ENCODE results near the gene EEF1G.

DNA sequence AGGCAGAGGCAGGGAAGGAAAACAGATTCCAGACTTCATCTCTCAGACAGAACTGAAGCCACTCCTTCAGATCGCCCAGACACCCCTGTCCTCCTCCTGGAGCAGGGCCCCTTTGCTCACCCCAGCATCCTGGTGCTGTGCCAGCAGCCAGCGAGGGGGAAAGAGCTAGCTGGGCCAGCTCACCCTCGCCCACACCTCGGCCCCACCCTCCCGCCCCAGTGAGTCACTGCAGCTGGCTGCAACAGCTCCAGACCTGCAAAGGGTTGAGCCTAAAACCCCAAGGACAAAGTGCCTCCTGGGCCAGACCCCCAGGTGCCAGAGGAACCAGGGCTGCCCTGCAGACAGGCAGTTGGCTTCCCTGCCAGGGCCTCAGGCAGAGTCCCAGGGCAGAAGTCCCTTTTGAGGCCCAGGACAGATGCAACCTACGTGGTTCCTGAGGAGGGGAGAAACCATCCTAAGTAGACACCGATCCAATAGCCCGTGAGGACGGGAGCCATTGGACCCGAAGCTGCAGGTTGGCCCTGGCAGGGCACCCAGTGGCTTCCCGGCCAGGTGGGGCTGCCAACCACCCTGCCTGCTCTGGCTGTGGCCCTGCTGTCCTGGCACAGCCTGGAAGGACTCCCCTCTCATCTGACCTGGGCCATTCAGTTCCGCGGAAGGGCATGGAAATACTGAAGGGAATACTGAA is 34.3 kb downstream of the EEF1G start:
- TF ChIP-seq, protein P1, sequence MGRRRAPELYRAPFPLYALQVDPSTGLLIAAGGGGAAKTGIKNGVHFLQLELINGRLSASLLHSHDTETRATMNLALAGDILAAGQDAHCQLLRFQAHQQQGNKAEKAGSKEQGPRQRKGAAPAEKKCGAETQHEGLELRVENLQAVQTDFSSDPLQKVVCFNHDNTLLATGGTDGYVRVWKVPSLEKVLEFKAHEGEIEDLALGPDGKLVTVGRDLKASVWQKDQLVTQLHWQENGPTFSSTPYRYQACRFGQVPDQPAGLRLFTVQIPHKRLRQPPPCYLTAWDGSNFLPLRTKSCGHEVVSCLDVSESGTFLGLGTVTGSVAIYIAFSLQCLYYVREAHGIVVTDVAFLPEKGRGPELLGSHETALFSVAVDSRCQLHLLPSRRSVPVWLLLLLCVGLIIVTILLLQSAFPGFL (CRISPR knock-in tag; IDR thresholded peaks at IDR 0.05) = no peak
- TF ChIP-seq, protein P2, sequence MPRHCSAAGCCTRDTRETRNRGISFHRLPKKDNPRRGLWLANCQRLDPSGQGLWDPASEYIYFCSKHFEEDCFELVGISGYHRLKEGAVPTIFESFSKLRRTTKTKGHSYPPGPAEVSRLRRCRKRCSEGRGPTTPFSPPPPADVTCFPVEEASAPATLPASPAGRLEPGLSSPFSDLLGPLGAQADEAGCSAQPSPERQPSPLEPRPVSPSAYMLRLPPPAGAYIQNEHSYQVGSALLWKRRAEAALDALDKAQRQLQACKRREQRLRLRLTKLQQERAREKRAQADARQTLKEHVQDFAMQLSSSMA (CRISPR knock-in tag; IDR thresholded peaks at IDR 0.05) = no peak
- TF ChIP-seq, protein P3, sequence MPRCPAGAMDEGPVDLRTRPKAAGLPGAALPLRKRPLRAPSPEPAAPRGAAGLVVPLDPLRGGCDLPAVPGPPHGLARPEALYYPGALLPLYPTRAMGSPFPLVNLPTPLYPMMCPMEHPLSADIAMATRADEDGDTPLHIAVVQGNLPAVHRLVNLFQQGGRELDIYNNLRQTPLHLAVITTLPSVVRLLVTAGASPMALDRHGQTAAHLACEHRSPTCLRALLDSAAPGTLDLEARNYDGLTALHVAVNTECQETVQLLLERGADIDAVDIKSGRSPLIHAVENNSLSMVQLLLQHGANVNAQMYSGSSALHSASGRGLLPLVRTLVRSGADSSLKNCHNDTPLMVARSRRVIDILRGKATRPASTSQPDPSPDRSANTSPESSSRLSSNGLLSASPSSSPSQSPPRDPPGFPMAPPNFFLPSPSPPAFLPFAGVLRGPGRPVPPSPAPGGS (CRISPR knock-in tag; IDR thresholded peaks at IDR 0.05) = no peak
- no peak for TF ChIP-seq IRF2 (CRISPR knock-in tag; IDR thresholded peaks at IDR 0.05)
- TF ChIP-seq, protein P4, sequence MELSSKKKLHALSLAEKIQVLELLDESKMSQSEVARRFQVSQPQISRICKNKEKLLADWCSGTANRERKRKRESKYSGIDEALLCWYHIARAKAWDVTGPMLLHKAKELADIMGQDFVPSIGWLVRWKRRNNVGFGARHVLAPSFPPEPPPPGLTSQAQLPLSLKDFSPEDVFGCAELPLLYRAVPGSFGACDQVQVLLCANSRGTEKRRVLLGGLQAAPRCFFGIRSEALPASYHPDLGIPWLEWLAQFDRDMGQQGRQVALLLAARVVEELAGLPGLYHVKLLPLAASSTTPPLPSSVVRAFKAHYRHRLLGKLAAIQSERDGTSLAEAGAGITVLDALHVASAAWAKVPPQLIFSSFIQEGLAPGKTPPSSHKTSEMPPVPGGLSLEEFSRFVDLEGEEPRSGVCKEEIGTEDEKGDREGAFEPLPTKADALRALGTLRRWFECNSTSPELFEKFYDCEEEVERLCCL (CRISPR knock-in tag; IDR thresholded peaks at IDR 0.05; ENCODE audit: borderline replicate concordance) = no peak
- TF ChIP-seq ZBTB21 (CRISPR knock-in tag; IDR thresholded peaks at IDR 0.05) = no peak
- no peak for TF ChIP-seq ZSCAN21 (CRISPR knock-in tag; IDR thresholded peaks at IDR 0.05; ENCODE audit: borderline replicate concordance)
- TF ChIP-seq, protein P5, sequence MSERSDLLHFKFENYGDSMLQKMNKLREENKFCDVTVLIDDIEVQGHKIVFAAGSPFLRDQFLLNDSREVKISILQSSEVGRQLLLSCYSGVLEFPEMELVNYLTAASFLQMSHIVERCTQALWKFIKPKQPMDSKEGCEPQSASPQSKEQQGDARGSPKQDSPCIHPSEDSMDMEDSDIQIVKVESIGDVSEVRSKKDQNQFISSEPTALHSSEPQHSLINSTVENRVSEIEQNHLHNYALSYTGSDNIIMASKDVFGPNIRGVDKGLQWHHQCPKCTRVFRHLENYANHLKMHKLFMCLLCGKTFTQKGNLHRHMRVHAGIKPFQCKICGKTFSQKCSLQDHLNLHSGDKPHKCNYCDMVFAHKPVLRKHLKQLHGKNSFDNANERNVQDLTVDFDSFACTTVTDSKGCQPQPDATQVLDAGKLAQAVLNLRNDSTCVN (CRISPR knock-in tag; IDR thresholded peaks at IDR 0.05; ENCODE audit: borderline replicate concordance) = no peak
- TF ChIP-seq PCBP2 (optimal IDR thresholded peaks at IDR 0.05; ENCODE audit: low read depth, low read length, poor library complexity, severe bottlenecking) = no peak
- TF ChIP-seq, protein P6, sequence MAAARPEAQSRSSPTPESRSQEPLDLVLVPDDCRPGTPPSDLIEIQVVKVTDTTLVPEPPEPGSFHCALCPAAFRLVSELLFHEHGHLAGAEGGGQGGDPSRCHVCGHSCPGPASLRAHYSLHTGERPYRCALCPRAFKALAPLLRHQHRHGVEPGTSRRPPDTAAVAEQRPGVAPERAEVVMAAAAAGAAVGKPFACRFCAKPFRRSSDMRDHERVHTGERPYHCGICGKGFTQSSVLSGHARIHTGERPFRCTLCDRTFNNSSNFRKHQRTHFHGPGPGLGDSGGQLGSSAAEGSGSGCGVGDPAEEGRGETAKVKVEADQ (CRISPR knock-in tag; IDR thresholded peaks at IDR 0.05; ENCODE audit: borderline replicate concordance) = no peak
- TF ChIP-seq, protein P7, sequence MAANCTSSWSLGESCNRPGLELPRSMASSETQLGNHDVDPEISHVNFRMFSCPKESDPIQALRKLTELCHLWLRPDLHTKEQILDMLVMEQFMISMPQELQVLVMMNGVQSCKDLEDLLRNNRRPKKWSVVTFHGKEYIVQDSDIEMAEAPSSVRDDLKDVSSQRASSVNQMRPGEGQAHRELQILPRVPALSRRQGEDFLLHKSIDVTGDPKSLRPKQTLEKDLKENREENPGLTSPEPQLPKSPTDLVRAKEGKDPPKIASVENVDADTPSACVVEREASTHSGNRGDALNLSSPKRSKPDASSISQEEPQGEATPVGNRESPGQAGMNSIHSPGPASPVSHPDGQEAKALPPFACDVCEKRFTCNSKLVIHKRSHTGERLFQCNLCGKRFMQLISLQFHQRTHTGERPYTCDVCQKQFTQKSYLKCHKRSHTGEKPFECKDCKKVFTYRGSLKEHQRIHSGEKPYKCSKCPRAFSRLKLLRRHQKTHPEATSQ (CRISPR knock-in tag; IDR thresholded peaks at IDR 0.05; ENCODE audit: borderline replicate concordance) = no peak
- no peak for TF ChIP-seq JUND (CRISPR knock-in tag; IDR thresholded peaks at IDR 0.05)

All from HepG2 (cell line).